NOMO-1 treated with dmso at 0.1 percent for 144 hours (cell line): ENCODE results near the gene RPTOR.

Experiments used
- DNase-seq: peaks from one replicate; lab custom pipeline; 2025; ENCODE audit not compliant: unreplicated experiment; lab: John Stamatoyannopoulos, UW

Gene RPTOR

DNA sequence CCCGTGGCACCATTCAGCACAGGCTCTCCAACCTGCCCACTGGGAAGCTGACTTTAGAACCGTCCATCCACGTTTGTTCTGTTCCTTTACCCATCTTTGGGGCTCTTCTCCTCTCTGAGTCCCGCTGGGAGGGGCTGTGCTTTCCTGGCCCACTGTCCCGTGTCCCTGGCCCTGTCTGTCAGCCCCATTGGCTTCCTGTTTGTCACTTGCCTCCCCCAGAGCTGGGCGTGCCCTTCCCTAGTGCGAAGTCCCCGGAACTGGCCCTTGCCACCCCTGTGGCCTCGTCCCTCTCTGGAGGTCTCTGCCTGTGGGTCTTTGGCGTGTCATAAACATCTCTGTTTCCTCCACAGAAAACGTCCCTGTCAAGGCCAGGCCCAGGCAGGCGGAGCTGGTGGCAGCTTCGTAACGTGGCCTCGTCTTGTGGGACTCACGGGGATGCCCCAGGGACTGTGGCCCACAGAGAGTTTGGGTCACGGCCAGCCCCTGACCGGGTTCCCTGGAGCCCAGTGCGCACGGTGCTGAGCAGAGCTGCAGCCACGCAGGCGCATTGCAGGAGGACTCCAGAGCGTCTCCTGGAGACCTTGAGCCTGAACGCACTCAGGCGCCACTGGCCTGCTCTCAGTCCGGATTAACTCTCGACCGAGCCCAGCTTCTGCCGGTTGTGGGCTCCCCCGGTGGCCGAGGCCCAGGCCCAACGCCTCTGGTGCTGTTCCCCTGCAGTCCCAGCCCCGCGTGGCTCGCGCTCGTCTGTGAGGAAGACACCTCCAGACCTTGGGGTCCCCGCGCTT lies 454.3 kb downstream of the RPTOR start:
- no peak for DNase-seq

DNA sequence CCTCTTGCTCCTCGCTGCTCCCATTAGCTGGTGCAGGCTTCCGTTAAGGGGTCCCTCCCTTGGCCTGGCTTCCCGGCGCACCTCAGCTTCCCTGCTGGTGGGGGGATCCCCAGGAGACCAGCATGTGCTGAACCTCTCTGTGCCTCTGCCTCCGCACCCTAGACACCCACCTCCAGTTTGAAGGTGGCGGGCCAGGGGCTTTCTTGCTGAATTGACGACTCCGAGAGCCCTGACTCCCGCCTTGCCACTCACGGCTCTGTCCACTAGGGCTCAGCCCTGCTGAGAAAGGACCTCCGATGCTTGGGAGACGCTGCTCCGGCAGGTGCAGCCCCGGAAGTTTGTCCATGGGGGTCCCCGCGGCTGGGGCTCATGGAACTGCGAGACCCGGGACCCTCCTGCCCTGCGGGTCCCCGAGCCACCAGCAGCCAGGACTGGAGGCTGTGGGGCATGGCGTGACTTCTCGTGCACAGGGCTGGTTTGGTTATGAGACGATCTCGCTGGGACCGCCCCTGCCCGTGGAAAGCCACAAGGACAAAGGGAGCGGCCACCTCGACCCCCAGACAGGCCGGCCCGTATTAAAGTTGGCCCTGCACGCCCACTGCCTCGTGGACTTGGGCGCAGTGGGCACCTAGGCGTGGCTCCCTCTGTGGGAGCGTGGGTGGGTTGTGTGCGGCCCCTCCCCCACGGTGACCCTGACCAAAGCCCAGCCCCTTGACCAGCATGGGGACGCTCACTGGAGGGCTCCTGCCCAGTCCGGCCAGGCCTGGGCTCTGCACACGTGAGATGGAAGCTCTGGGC lies 455.1 kb downstream of the RPTOR start:
- no peak for DNase-seq

DNA sequence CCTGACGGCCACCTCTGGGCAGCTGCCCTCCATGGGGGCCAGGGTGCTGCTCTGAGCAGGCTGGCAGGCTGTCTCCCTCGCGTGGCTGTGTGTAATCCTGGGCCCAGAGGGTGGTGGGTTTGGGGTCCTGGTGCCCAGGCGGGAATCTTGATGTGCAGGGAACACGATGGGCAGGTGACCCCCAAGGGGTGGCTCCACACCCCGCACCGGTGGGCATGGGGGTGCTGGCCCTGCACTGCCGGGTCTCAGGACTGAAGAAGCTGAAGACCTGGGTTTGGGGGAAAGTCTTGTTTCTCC lies 455.6 kb downstream of the RPTOR start:
- DNase-seq = no peak

DNA sequence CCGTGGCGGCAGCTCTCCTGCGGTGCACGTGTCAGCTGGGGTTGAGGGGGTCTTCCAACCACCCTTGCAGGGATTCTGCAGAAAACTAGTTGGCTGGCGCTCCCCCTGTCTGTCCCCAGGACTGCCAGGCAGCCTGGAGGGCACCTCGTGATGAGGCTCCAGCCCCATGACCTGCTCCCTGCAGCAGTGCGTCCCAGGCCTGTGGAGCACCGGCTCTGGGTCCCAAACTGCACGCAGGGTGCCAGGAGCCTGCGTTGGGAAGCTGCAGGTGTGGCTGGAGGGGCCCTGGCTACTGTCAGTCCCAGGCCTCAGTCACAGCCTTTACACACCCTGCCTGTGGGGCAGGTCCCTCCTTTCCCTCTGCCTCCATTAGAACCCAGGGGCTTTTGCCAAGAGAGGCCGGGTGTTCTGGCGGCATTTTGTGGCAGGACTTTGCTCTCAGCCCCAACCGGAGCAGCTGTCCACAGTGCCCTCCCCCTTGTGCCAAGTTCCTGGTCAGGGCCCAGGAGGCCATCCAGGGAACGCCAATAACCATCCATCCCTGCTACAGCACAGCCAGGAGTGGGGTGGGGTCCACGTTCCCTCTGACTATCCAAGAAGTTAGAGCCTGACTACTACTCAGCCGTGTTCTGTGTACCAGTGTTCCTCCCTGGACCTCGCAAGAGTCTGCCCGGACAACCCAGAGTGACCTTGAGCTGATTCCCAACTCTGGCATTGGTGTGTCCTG lies 456.2 kb downstream of the RPTOR start:
- no peak for DNase-seq

DNA sequence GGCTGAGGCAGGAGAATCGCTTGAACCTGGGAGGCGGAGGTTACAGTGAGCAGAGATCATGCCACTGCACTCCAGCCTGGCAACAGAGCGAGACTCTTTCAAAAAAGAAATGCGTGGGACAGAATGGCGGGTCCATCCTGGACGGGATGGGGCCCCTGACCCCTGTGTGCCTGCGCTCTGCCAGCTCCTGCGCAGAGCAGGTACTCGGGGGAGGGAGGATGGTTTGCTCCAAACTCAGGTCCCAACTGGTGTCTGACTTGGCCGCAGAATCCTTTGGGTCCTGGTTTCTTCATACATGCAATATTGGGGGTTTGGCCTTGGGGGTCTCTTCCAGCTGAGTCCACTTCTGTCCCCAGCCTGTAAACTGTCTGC lies 457.4 kb downstream of the RPTOR start:
- DNase-seq = no peak

DNA sequence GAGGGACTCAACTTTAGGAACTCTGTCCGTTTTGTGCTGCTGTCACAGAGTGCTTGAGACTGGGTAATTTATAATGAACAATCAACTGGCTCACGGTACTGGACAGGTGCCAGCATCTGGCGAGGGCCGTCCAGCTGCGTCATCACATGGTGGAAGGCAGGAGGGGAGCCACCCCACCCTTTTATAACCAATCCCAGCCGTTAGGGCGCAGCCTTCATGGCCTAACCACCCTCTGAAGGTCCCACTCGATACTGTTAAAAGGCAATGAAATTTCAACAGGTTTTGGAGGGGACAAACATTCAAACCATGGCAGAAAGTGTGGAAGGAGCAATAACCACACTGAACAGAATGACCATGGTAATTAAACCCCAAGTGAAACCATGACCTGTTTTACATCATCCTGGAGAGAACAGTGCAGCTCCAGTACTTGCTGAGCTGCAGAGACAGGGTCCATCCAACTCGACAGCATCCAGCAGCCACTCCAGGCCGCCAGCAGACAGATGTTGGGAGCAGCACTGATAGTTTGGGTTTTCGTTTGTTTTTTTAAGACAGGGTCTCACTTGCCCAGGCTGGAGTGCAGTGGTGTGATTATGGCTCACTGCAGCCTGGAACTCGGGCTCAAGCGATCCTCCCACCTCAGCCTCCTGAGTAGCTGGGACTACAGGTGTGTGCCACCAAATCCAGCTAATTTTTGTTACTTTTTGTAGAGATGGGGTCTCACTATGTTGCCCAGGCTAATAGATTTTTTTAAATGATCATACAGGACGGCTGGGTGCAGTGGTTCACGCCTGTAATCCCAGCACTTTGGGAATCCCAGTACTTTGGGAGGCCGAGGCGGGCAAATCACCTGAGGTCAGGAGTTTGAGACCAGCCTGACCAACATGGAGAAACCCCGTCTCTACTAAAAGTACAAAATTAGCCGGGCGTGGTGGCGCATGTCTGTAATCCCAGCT lies 458.0 kb downstream of the RPTOR start:
- DNase-seq = no peak

DNA sequence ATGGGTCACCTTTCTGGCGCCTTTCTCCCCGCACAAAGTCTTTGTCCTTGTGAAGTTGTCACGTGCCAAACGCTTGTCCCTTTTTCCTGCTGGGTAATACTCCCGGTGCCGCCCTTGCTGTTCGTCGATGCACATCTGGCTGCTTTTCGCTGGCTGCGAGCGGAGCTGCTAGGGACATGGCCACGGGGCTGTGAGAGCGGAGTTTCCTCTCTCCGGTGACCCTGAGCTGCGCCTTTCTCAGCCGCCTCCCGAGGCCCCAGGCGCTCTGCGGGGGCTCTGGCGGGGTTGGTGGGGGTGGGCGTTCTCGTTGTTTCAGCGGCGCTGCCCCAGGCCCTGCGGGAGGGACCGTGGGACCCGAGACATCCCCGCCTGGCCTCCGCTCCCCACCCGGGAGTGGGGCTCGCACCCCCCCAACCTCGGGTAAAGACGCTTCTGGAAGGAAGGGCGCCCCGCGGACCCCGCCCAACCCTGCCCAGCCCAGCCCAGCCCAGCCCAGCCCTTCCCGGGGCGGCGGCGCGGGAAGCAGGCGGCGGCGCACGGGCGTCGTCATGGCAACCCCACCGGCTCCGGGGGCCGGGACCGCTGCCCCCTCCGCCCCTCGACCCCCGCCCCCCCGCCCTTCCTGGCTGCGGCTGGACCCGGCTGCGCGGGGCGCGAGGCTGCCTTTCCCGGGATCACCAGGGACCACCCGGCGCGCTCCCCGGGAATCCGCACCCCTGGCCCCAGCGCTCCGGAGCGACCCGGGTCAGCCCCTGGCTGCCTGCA lies 459.3 kb downstream of the RPTOR start:
- no peak for DNase-seq

DNA sequence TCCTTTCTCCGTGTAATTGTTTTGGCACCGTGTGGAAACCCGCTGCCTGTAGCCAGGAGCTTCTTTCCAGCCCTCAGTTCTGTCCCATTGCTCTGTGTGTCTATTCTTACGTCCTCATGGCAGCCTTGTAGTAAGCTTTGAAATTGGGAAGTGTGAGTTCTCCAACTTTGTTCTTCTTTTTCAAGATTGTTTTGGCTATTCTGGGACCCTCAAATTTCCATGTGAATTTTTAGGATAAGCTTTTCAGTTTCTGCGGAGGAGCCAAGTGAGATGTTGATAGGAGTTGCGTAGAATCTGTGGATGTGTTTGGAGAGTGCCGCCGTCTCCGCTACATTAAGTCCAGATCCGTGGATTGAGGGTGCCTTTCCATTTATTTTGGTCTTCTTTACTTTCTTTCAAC lies 462.3 kb downstream of the RPTOR start:
- DNase-seq = no peak

DNA sequence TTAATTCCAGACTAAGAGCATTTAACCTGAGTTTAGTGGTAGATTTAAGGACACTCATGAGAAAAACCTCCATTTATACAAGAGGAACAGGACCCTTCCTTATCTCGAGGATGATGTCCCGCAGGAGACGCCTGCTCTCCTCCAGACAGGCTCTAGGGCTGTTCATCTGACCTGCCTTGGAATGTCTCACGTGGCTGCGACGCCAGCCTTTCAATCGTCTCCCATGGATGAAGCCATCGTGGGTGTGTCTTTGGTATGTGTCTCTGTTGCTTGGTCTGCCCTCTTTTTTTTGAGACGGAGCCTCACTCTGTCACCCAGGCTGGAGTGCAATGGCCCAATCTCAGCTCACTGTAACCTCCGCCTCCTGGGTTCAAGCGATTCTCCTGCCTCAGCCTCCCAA lies 463.5 kb downstream of the RPTOR start:
- DNase-seq = no peak

DNA sequence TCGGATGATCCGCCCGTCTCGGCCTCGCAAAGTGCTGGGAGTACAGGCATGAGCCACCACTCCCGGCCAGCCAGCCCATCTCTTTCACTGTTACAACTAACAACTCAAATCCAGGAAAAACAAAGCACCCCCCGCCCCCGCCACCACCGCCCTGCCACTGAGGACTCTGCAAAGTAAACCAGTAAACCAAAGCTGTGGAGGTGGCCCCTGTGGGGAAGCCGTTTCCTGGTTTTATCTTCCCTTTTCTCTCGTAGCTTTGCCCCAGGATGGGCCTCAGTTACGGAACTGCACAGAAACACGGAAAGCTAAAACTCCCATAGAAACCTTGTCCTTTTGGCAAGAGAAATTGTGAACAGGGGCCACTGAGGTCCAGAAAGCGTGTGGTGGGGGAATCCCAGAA lies 464.5 kb downstream of the RPTOR start:
- peak; percentile 66 for DNase-seq

DNA sequence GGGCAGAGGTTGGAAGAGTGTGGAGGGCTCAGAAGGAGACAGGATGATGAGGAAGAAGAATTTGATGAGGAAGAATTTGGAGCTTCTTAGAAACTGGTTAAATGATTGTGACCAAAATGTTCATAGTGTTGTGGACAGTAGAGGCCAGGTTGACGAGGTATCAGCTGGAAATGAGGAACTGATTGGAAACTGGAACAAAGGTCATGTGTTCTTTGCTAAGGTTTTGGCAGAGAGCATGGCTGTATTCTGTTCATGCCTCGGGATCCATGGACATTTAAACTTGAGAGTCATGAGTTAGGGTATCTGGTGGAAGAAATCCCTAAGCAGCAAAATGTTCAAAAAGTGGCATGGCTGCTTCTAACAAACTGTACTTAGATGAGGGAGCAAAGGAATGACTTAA lies 466.3 kb downstream of the RPTOR start:
- no peak for DNase-seq

DNA sequence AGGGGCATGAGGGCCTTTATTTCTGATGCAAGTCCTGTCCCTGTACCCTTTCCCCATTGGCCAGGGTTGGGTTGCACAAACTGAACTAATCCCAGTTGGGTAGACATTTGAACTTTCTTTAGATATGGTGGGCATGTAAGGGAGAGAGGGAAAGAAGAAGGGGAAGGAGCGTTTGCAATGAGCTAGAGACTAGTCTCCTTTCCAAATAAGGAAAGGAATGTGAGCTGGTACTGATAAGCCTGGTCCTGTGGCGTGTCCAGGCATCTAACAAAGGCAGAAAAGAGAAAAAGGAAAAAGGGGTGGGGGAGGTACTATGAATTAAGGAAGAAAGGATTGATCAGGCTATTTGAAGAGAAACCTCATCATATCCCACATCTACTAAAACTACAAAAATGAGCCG lies 467.3 kb downstream of the RPTOR start:
- no peak for DNase-seq

DNA sequence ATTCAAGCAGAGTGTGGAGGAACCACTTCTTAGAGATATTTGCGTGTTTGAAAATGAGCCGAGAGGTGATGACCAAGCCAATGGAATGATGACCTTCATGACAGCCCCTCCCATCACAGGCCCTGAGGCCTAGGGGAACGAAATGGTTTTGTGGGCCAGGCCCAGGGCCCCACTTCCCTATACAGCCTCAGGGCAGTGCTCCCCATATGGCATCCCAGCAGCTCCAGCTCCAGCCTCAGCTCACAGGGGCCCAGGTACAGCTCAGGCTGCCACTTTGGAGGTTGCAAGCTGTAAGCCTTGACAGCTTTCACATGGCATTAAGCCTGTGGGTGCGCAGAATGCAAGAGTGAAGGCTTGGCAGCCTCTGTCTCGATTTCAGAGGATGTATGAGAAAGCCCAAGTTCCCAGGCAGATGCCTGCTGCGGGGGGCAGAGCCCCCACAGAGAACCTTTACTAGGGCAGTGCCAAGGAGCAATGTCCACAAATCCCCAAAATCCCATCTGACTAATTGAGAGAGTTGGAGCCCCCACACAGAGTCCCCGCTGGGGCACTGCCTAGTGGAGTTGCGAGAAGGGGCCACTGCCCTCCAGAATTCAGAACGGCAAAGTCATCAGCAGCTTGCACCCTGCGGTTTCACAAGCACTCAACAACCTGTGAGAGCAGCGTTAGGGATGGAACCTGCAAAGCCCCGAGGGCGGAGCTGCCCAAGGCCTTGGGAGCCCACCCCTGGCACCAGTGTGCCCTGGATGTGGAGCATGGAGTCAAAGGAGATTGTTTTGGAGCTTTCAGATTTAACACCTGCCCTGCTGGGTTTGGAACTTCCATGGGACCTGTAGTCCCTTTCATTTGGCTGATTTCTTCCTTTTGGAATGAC lies 468.2 kb downstream of the RPTOR start:
- no peak for DNase-seq

DNA sequence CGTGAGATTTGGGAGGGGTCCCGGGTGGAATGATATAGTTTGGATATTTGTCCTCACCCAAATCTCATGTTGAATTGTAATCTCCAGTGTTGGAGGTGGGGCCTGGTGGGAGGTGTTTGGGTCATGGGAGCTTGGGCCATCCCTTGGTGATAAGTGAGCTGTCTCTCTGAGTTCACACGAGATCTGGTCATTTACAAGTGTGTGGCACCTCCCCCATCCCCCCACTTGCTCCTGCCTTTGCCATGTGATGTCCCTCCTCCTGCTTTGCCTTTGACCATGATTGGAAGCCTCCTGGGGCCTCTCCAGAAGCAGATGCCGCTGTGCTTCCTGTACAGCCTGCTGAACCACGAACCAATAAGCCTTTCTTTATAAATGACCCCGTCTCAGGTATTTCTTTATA lies 469.0 kb downstream of the RPTOR start:
- DNase-seq = no peak

DNA sequence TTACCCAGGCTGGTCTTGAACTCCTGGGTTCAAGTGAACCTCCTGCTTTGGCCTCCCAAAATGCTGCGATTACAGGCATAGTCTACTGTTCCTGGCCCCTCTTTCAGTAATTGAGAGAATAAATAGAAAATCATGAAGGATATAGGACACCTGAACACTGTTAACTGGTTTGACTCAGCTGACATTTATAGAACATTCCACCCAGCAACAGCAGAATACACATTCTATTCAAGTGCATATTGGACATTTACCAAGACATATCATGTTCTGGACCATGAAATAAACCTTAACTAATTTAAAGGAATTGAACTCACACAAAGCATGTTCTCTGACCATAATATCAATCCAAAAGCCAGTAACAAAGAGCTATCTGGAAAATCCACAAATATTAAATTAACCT lies 470.5 kb downstream of the RPTOR start:
- no peak for DNase-seq
